Panc1 (cell line): Measurements from ENCODE around the gene CUL1.

Experiments used
- CTCF ChIP-seq: fragments of 450-650 bp; IDR thresholded peaks from 2 replicates; pipeline ENCODE4 v1.5.1; 2017; ENCODE audit warnings: mild to moderate bottlenecking
- REST ChIP-seq, 2 experiments: IDR thresholded peaks; 2 replicates each; pipeline ENCODE4 v1.6.1; 2011 to 2012; ENCODE audit warnings: low read depth in 2 of 2, control low read depth in 1 of 2, low read length in 1 of 2, mild to moderate bottlenecking in 1 of 2, moderate library complexity in 1 of 2; ENCODE audit not compliant: insufficient read depth in 1 of 2

GRCh38 chr7:148697256-148698006, 1.3 kb upstream of the CUL1 start:
- TF ChIP-seq CTCF (no peak), REST (IDR thresholded peaks at IDR 0.05; ENCODE audit: insufficient read depth in 1 of 2, low read depth in 2 of 2, low read length in 1 of 2) (no peak)
